AML-193 (cell line): ENCODE data around the gene PDYN.
A peak's percentile ranks its signal among the peaks of the same experiment; 100 is the strongest.

ENCODE experiments used
- DNase-seq, 2 experiments: peaks; one replicate each; lab custom pipeline; 2025; lab: John Stamatoyannopoulos, UW

PDYN gene

DNA sequence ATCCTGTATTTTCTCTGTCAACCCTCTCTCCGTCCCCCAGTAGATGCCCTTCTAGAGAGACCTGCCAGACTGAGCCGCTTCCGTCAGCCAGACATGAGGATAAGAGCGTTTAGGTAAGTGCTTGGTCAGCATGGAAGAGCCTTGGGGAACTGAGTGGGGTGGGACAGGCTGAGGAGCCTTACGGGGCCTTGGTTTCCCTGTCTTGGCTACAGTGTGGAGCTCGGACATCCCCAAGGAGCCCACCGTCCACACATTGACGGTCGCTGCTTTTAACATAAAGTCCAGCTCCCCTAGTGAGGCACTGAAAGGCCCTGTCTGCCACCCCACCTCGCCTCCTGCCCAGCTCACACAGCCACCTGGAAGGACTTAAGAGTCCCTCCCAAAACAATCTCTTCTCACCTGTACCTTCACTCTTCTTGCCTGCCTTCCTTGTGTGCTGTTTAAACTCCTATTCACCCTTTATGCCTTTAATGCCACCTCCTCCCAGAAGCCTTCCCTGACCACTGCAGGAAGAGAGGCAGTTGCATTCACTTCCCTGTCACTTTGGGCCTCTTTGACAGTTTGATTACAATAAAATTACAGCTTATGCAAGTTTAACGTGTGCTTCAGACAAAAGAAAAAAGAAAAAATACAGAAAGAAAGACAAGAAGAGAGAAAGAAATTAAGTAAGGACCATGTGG, 42.3 kb downstream of the PDYN start:
- no peak for DNase-seq

DNA sequence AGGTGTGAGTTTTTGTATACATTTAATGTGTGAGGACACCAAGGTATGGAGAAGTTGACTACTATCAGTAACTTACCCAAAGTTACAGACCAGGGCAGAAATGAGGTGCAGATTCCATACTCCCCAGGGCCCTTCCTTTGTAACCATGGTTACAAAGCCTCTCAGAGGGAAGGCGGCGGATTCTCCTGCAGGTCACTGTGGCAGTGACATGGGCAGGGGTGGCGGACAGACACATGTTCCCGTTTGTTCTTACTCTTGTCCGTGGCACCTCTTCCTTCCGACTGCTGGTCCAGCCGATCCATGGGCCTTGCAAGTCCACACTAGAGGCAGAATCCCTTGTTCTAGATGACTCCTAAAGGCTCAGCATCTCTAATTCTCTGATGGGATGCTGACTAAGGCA, 43.0 kb downstream of the PDYN start:
- DNase-seq = no peak

DNA sequence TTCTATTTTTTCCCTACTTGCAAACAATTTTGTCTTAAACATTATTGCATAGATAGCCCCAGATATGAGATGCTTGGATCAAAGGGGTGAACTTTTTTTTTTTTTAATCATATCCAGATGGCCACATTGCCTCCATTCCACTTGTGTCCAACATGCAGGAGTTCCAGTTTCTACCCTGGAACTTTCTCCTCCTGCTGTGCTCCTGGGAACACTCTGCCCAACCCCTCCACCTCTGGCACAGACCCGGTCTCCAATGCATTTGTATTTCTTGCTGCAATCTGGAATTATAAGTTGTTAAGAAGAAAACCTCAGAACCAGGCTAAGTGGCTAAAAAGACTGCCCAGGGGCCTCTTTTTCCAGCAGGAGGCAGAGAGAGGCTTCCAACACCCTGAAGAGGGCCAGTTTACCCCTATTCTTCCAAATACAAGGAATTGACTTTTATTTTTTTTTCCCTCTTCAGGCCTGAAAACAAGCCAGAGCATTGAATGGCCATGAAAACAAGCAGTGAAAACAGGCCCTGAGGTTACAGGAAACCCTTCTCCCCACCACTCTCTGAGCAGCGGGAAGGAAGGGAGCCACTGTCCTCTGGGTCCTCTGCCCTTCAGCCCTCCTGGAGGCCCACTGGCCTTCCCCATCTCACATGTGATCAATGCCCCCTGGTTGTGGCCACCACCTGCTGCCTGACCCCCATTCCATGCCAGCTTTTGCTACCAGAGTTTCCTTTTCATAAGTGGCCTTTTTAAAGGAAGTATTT, 44.3 kb downstream of the PDYN start:
- DNase-seq = no peak

DNA sequence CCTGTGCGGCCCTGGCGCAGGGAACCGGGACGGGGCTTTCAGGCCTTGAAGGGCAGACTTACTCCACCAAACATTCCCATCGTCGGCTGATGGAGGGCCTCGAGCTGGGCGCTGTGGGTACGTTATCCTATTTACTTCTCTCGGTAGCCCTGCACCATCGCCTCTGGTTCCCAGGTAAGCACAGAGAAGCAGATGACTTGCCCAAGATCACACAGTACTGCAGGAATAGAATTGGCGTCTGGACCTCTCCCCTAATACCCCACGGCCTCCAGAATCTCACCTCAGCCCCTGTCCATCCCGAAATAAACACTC, 46.4 kb downstream of the PDYN start:
- DNase-seq = no peak

DNA sequence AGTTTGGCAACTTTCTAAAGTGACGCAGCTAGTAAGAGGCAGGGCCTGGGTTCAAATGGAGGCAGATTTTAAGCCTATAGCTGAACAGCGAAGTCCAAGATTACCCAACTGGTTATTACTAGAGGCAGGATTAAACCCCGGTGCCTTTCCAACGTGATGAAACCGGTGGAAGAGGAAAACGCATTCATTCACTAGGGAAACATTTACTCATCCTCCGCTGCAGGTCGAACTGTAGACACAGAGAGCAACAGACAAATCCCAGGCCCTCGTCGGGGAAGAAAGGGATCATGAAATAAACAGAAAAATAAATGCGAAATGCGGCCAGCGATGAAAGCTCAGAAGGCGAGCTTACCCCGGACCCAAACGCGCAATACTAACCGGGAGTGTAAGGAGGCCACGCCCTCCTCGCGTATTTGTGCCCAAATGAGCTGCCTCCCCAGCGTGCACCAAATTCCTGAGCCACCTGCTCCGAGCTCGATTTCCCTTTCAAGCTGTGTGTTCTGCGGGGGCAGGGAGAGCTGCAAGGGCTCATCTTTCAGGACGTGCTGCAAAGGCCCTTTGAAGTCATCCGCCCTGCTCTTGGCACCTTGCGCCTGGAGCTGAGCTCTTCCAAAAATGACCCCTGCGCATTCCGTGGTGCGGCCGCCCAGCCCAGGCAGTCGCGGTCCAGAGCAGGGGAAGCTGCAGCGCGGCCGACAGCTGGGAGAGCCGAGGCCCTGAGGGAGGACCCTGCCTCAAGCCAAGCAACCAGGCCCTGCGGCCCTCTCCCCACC, 46.9 kb downstream of the PDYN start:
- no peak for DNase-seq

DNA sequence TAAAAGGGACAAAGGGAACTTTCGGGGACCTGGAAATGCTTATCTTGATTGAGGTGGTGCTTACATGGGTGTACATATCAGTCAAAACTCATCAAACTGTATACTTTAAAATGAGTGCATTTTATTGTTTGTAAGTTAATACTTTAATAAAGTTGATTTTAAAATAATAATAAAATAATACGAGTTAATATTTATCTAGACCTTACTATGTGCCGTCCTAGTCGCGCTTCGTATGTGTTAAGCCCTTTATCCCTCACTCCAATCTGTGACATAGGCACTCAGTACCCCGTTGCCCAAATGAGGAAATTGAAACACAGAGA, 47.5 kb downstream of the PDYN start:
- DNase-seq = no peak

DNA sequence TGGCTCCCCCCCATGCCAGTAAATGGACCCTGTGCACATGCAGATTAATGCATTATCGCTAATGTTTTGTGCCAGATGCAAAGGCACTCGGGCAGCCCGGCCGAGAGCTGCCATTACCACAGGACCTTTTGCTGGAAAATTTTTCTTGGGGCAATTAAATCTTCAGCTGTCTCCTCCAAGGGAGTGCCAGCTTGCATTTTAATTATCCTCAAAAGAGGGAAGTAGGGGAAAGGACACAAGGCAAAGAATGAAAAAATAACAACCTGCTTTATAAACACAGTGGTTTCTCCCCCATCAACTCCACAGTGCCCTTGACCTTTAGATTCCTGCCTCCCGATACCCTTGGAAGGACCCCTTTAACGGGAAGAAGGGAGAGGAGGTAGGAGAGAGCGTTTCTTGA, 48.2 kb downstream of the PDYN start:
- DNase-seq = peak; percentile 32 to 46

DNA sequence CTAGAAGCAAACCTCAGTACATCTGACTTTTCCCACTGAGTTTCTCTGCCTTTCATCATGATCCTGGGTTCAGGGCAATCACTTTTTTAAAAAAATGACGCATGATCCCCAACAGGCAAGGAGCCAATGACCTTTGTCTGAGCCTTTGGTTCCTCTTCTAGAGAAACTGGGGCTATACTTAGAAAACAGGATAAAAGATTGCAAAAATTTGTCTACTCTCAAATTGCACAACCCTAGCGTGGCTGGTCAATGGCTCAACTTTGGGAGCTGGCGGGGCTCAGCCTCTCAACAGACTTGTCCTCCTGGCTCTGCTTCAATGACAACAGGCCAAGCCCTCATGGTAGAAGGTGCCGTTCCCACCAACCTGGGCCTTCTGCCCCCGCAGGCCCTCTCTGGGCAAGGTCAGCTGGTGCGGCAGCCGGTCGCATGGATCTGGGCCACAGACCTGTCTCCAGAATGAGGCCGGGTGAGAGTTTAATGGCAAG, 48.7 kb downstream of the PDYN start:
- peak; percentile 98 for DNase-seq

DNA sequence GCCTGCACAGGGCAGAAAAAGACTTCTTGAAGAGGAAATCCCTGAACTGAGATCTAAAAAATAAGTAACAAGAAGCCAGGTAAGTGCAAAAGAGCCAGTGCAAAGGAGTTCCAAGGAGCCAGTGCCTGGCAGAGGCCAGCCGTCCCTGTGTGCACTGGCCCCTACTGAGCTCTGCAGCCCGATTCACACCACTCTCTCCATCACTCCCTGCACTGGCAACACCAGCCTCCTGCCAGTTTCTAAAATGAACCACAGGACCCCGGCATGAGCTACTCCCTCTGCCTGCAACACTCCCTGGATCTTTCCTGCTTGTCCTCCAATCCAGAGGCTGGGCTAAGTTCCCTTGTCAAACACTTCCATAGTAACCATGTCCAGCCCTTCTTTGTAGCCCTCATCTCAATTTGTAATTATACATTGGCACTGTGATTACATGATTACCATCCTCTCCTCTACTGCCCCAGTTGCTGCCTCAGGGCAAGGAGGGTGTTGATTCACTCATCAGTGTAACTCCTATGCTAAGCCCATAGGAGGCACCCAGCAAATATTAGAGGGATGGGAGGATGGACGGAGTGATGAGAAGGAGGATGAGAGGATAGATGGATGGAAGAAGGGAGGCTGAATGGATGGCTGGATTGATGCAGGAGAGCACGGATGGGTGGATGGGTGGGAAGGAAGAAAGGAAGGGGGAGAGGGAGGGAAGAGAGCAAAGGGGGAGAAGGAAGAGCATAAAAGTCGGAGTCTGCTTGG, 49.3 kb downstream of the PDYN start:
- peak; percentile 23 to 27 for DNase-seq

DNA sequence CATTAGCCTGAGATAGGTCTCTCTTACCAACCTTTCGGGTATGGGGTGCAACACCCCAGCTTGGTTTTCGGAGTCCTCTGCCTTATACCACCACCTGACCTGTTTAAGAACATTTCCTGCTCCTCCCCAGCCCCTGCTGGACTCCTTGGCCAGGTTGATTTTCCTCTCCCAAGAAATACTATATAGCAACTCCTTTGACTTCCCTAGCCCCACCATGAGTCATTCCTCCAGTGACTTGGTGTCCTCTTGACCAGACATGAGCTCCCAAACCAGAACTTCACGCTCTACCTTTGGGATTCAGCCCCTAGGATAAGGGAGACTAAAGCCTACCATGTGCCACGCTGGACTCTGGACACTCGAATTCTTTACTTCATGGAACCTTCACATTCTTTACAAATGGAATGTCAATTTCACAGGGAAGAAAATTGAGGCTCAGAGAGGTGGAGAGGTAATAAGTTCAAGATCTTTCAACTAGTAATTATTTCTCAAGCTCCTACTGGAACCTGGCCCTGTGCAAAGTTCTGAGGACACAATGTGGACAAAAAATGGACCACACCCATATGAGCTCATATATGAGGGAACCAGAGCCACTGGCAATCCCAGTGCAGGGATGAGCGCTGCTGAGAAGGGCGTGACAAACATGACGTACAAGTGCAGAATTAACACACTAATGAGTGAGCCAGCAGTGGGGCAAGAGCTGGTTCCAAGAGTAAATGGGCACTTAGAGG, 50.4 kb downstream of the PDYN start:
- DNase-seq = no peak

DNA sequence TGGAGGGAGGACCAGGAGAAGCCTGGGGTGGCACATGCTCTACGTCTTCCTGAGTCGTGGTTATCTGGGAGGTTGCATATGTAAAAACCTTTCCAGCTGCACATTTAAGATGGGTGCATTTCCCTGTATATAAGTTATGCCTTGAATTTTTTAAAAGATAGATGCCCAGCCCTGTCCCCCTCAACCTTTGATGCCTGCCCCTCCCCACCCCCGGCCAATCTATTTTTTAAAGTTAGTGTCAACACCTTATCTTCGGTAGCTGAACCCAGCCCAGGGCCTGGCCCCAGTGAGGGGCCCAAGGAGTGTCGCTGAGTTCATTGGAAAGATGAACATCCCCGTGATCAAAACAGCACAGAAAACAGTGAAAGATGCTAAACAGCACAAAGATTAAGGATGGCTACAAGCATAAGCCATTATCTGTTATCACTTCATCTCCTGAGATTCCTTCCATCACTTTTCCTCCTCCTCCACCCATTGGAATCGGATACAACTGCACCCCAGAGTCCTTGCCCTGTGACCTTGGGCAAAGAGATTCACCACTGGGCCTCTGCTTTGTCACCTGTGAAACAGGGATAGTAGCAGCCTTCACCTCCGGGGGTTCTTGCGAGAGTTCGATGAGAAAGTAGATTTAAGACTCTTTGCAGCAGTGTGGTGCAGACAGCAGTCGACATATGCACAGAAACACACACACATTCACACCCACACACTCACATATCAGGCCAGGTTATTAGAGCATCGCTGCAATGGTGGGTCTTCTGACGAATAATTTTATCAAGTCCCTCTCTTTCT, 51.2 kb downstream of the PDYN start:
- no peak for DNase-seq

DNA sequence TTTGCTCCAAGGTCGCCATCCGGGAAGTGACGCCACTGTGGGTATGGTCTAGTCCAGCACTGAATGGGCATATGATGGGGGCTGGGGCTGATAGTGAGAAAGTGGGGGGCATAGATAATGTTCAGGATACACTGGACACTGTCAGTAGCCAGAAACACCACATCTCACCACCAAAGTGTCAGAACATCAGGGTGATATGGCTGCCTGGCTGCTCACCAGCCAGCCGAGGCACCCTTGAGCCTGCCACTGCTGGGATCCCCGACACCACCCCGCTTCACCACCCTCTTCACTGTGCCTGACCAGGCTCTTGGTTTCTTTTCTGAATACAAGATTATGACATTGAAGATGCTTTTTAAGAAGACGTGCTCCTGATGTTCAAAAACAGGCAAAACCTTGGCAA, 51.8 kb downstream of the PDYN start:
- no peak for DNase-seq

DNA sequence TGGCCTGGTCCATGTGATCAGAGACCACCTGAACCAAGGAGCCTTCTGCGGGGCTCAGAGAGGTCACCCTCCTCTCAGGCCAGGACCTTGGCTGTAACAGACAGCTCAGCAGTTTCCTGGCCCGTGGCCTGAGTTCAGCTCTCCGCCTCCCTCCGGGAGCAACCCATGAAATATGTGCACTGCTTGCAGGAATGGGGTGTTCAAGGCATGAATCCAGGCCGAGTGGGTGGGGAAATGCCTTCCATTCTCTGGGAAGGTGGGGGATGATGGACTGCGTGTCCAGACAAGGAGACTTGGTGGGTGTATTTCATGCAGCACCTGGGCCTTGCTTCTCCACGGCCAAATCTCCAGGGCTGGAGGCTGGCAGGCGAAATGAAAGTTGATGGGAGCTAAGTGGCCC, 52.6 kb downstream of the PDYN start:
- no peak for DNase-seq

DNA sequence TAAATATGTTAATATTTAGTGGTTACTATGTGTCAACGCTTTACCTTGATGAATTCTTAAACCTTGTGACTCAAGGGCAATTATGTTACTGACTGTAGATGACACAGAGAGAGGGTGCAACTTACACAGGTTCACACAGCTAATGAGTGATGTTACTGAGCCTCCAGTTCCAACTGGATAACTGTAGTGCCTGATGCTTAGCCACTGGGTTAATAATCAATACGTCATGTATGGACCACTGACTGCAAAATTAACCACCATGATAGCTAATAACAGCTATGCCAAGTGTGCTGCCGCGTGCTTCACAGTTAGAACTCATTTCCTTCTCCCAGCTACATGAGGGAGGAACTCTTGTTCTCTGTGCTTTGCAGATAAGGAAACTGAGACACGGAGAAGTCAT, 53.3 kb downstream of the PDYN start:
- no peak for DNase-seq

DNA sequence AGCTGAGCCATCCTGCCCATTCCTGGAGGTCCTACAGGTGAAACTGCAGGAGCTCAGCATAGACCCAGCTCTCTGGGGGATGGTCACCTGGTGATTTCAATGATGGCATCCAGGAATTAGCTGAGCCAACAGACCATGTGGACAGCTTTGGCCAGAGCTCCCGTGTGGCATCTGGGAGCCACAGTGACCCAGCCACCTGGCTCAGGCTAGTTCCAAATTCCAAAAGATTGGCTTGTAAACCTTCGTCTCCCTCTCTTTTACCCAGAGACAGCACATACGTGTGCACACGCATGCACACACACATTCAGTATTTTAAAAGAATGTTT, 54.6 kb downstream of the PDYN start:
- no peak for DNase-seq

DNA sequence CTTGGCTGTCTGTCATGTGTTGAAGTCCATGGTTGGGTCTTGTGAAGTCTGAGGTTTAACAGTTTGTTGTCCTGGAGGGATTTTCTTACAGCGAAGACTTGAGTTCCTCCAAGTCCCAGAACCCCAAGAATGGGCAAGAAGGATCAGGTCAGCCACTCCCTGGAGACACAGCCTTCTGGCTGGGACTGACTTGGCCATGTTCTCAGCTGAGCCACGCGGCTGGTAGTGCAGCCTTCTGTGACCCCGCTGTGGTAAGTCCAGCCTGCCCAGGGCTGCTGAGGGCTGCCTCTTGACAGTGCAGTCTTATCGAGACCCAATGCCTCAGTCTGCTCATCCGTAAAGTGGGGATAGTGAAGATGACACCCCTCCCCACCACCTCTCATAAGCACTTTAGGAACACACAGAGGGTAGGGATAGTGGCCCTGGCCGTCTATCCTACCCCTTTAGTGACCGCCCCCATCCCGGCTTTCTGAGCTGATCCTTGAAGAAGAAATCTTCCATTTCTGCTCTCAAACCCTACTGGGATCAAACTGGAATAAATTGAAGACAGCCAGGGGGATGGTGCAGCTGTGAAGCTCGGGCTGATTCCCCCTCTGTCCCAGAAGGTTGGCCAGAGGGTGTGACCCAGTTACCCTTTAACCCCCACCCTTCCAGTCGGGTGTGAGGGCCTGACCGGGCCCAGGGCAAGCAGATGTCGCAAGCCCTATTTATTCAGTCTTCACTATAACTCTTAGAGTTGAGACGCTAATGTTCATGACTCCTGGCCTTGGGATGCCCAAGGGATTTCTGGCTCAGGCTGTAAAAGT, 55.2 kb downstream of the PDYN start:
- no peak for DNase-seq

DNA sequence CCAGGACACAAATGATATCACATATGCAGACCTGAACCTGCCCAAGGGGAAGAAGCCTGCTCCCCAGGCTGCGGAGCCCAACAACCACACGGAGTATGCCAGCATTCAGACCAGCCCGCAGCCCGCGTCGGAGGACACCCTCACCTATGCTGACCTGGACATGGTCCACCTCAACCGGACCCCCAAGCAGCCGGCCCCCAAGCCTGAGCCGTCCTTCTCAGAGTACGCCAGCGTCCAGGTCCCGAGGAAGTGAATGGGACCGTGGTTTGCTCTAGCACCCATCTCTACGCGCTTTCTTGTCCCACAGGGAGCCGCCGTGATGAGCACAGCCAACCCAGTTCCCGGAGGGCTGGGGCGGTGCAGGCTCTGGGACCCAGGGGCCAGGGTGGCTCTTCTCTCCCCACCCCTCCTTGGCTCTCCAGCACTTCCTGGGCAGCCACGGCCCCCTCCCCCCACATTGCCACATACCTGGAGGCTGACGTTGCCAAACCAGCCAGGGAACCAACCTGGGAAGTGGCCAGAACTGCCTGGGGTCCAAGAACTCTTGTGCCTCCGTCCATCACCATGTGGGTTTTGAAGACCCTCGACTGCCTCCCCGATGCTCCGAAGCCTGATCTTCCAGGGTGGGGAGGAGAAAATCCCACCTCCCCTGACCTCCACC, 56.4 kb downstream of the PDYN start:
- no peak for DNase-seq

DNA sequence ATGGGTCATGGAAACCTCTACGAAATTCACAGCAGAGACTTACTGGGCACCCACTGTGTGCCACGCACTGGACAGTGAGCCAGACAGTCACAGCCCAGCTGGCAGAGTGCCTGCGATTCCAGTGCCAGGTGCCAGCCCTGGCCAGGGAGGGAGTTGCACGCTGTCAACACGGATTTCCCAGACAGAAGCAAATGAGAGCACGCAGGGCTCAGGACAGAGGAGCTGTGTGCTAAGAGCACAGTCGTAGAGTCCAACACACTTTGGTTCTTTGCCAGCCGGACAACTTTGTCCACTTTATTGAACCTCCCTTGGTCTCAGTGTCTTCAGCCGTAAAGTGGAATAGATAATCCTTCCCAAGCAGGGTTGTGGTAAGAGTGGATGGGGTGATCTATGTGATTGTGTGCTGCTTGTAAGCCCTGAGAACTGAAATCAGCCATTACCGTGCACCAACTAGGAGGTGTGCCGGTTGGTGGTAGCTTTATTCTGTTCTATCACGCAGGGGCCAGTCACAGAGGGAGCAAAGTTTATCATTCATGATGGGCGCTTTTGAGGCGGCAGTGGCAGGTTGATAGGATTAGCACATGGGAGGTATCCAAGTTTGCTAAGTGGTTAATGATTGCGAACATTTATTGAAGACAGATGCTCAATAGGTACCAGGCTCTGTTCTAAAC, 58.0 kb downstream of the PDYN start:
- DNase-seq = no peak
